Stimulated activated CD4-positive, alpha-beta T cell treated with anti-CD3 and anti-CD28 coated beads, Interleukin-12 subunit alpha, Interleukin-12 subunit beta, amount 100 ng/mL, for 48 hours (primary cell): ENCODE measurements around the gene RTN4RL1.

Source experiments
- DNase-seq, 3 donors: peaks; one replicate each; pipeline ENCODE4 v3.0.0-alpha.2; 2020; ENCODE audit warnings: low read depth in 2 of 3, low spot score in 1 of 3

The RTN4RL1 gene

DNA sequence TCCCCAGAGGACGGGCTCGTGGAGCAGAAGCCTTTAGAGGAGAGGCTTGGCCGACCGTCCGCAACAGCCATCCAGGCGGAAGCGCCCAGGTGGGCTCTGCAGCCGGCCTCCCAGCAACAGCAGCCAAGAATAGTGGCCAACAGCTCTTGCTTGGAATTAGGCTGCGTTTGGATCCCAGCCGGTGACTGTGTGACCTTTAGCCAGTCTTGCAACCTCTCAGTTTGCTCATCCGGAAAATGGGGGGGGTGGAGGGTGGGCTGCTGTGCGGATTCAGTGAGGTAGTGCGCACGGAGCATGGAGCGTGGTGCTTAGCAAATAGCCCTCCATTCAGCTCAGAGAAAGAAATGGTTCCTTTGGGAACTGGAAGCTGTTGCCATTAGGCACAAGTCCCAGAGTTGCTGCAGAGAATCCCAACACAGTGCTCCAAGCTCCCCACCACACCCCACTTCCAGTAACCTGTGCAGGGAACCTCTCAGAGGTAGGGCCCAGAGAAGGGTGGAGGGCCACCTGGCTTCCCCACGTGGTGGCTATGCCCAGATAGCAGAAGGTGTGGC is 46.7 kb downstream of the RTN4RL1 start:
- no peak for DNase-seq

DNA sequence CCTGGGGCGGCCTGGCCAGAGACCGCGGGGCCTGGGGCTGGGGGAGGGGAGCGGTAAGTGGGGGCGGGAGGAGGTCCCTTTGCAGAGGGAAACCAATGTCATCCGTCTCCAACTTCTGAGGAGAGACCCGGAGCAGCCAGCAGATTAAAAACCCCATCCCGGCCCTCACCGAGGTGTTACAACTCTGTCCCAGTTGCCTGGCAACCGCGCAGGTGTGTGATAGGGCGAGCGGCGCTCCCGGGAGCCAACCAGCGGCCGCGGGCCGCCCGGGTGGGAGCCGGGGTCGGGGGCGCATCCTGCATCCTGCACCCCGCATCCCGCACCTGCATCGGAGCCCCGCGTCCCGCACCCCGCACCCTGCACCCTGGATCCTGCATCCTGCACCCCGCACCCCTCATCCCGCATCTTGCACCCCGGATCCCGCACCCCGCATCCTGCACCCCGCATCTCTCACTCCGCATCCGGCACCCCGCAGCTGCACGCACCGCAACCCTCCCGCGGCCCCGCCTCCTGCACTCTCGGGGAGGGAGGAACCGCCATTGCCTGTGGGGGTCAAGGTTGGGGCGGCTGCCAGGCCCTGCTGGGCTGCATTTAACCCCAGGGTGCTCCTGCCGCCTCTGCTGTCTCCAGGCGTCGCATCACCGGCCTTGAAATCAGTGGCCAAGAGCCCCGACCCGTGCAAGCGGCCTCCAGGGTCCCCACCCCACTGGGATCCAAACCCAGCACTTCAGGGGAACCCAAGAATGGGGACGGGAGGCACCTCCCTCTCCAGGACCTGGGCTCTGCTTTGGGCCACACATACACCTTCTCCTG is 47.3 kb downstream of the RTN4RL1 start:
- DNase-seq, result no peak

DNA sequence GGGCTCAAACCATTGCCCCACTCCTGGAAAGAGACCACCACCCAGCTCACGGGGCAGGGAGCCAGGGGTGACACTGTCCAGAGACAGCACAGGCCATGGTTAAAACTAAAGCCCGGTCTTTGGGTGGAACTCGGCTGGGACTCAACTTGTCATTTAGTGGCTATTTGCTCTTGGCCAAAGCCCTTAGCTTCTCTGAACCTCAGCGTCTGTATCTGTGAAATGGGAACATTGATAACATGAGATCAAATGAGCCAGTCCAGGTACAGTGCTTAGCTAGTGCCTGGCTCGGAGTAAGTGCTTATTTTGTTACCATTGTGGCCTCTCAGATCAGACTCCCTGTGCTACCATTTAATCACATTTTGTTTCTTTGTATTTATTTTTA is 48.5 kb downstream of the RTN4RL1 start:
- no peak for DNase-seq

GRCh38 chr17:1976000-1976682 is 49.0 kb downstream of the RTN4RL1 start:
- DNase-seq, result no peak

- DNase-seq, result no peak
Measured at GRCh38 chr17:1975573-1975972, 49.6 kb downstream of the RTN4RL1 start.

DNA sequence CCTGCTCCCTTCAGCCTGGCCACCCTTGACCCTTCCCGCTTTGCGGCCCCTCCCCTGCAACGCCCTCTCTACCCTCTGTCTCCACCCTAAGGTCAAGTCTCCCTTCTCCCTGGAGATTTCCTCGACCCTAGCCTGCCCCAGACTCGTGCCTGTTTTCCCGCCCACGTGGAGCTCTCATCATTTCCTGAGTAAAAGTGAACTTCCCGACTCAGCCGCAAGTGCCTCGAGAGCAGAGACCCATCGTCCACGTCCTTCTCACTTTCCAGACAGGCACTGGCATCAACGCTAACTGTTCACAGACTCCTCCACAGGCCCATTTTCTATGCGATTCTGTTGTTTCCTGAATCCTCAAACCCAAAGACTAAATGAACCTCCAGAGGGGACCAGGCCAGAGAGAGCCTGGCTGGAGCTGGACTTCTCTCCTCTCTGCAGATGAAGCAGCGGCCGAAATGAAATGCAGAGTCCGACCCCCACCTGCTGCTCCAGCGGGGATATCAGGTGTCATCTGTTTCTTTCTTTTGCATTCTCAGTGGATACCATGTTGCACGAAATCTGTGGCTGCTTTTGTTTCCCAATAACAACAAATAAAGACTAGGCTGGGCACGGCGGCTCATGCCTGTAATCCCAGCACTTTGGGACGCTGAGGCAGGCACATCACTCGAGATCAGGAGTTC is 52.5 kb downstream of the RTN4RL1 start:
- peak in 1 of 3 donors; percentile 20 for DNase-seq

DNA sequence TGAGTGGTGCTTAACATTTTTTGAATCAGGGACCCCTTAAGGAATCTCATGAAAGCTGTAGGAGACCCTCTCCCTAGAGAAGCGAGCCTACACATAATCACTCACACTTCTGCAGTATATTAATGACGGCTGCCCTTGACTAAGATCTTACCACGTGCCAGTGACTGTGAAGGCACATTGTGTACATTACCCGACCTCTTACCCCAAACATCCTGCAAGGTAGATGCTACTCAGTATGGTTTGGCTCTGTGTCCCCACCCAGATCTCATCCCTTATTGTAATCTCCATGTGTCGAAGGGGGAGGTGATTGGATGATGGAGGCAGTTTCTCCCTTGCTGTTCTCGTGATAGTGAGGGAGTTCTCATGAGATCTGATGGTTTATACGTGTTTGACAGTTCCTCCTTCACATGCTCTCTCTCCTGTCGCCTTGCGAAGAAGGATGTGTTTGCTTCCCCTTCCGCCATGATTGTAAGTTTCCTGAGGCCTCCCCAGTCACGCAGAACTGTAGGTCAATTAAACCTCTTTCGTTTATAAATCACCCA is 54.2 kb downstream of the RTN4RL1 start:
- no peak for DNase-seq

DNA sequence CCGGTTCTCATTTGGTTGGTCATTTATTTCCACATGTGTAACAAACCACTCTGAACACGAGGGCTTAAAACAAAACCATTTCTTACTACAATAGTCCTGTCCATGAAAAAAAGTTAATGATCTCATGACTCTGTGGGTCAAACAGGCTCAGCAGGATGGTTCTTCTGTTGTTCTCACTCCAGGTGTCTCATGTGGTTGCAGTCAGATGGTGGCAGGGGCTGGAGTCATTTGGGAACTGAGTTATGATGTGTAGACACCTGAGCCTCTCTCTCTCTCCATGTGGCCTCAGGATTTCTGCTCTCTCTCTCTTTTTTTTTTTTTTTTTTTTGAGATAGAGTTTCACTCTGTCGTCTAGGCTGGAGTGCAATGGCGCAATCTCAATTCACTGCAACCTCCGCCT is 55.4 kb downstream of the RTN4RL1 start:
- no peak for DNase-seq

GRCh38 chr17:1967213-1967612 is 57.9 kb downstream of the RTN4RL1 start:
- DNase-seq, result no peak

- no peak for DNase-seq
Measured at GRCh38 chr17:1966274-1967086, 58.7 kb downstream of the RTN4RL1 start.

- DNase-seq, result no peak
Measured at GRCh38 chr17:1965556-1966273, 59.4 kb downstream of the RTN4RL1 start.

DNA sequence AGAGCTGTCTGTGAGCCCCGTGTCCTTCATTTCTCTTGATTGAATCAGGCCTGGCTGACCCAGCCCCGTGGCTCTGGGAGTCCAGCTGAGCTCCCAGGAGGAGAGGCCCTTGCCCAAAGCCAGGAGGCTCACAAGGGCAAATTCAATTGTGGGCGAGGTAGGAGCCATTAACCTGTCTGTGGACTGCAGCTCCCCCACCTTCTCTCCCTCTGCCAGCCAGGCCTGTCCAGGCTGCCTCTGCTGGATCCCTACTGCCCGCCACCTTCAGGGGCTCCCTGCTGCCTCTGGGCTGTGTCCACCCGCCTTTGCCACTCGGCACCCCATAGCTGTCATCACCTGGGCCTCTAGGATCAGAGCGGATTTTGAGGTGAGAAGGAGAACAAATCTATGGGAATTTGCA is 61.9 kb downstream of the RTN4RL1 start:
- no peak for DNase-seq

DNA sequence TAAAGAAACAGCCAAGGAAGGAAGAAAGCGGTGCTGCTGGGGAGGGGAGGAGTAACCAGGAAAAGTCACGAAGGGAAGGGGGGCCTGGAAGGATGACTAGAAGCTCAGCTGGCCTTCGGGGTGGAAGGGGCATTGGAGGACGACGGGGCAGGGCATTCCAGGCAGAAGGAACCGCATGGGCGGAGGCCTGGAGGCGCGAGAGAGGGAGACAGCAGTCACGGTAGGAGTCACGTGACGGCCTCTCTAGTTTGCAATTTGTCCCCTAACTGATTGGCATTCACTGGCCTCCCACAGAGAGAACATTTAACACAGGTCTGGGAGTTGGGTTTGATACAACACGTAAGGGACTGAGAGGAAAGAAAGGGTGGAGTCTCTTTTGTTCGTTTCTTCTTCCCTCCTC is 63.9 kb downstream of the RTN4RL1 start:
- DNase-seq, result no peak

GRCh38 chr17:1960545-1960912 is 64.6 kb downstream of the RTN4RL1 start:
- no peak for DNase-seq

DNA sequence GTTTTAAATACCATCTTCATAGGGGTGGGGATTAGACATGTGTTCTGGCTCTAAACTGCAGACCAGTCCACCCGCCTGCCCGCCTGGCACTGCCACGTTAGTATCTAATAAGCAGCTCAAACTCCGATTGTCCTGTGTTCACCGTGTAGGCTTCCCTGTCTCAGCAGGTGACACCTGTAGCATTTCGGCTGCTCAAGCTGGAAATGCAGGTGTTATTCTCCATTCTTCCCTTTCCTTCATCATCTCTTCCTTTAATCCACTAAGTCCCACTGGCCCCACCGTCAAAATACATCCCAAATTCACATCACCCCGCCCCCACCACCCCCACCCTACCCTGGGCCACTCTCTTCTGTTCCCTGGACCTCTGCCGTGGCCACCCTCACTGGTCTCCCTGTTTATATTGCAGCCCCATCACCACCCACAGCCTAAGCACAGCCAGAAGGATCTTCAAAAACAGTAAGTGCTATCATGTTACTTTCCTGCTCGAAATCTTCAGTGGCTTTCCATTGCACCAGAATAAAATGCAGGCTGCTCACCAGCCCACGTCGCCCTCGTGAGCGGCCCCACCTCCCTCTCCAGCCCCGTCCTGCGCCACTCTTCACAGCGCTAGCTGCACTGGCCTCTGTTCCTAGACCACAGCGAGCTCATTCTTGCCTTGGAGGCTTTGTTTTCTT is 65.1 kb downstream of the RTN4RL1 start:
- no peak for DNase-seq

DNA sequence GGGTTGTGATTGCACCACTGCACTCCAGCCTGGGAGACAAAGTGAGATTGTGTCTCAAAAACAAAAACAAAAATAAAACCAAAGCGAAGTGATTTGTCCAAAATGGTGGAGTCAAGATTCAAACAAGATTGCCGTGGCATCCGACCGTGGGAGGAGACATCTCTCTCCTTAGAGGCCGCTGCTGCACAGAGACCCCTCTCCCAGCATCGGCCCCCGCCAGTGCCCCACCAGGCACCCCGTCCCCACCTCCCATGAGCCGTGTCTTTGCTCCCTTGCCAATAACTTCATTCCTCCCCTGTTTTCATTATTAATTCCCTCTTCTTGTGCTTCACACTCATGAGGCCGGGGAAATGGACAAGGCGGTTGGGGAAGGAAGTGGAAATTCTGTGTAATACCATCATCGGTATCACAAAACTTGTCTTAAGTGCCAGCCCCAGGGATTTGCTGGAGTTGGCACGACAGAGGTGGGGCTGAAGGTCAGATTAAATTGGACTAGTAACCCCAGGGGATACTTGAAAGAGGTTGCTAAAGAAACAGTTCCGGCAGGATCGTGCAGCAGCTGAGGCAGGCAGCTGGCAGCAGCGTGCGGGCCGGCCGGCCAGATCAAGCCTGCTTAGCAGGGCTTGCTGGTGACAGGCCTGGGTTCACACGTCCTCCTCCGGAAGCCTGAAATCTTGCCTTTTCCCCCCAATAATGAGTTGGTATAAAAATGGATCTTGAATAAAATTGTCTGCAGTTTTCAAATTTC is 66.8 kb downstream of the RTN4RL1 start:
- no peak for DNase-seq

GRCh38 chr17:1957037-1957436 is 68.1 kb downstream of the RTN4RL1 start:
- DNase-seq, result no peak

DNA sequence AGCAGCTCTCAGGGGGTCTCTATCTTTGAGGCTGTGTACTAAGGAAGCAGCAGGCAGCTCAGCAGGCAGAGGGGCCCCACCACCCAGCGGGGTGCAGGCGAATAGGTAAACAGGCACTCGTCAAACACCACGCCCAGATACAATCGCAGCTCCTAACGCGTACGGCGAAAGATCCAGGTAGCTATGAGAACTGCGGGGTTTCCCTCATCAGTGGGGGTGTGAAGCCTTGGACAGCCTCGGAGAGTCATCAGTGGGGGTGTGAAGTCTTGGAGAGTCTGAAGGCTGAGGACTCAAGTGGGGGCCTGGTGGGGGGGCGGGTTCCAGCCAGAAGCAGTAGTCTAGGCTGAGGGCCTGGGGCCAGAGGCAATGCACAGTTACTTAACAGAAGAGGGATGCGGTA is 69.0 kb downstream of the RTN4RL1 start:
- no peak for DNase-seq

GRCh38 chr17:1953831-1954230 is 71.3 kb downstream of the RTN4RL1 start:
- no peak for DNase-seq
